Measurements from ENCODE around the gene PPP1R9B.

- TF ChIP-seq POLR2A (IDR thresholded peaks at IDR 0.05; ENCODE audit: low read length) = no peak
- TF ChIP-seq GATA1 (IDR thresholded peaks at IDR 0.05; ENCODE audit: low read depth, low read length) = no peak
These were observed 16.2 kb upstream of the PPP1R9B start for GRCh38 chr17:50166518-50167181.

Data from erythroblast (primary cell).